Middle frontal gyrus (tissue), 1 donor: ENCODE data around the gene ARRDC3.
"Not testable (repeated sequence)": the region's sequence is repeated elsewhere in the genome, so short reads cannot be mapped to it uniquely, and the experiment has no call there.

ENCODE experiments used
- DNase-seq: peaks from one replicate; pipeline ENCODE4 v3.0.0-alpha.2; 2015; ENCODE audit warnings: low spot score; ENCODE audit errors: extremely low spot score

ARRDC3 gene

DNA sequence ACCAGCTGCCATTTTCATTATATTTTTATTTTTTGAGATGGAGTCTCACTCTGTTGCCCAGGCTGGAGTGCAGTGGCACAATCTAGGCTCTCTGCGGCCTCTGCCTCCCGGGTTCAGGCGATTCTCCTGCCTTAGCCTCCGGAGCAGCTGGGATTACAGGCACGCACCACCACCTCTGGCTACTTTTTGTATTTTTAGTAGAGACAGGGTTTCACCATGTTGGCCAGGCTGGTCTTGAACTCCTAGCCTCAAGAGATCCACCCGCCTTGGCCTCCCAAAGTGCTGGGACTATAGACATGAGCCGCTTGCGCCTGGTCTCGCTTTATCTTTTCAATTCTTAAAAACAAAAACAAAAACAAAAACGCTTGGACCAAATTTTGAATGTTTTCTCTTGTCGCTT is 2.5 kb upstream of the ARRDC3 start:
- DNase-seq = not testable (repeated sequence)

- DNase-seq = peak; percentile 78
These were observed 1.7 kb upstream of the ARRDC3 start for GRCh38 chr5:91384671-91385430.

- DNase-seq = no peak
These were observed 811 bp upstream of the ARRDC3 start for GRCh38 chr5:91383956-91384300.

DNA sequence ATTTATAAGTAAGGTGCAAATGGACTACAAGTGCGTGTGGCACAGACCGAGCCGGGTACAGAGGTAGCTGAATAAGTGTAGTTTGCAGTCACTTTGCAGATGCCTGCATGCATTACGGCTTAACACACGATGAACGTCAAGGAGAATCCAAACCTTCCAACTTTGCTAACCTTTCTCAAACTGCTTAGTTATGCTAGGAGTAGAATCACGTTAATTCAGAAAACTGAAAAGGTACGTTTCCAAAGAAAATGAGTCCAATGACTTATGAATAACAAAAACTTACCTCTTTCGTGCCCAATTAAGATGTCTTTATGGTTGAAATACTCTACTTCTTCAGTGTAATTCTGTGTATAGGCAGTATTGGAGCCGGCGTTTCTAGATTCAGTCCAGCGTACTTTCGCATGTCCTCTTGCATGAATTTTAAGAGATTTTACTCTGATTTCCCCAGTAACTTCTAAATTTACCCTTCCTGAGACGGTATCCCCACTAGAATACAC is 539 bp downstream of the ARRDC3 start:
- DNase-seq = no peak

DNA sequence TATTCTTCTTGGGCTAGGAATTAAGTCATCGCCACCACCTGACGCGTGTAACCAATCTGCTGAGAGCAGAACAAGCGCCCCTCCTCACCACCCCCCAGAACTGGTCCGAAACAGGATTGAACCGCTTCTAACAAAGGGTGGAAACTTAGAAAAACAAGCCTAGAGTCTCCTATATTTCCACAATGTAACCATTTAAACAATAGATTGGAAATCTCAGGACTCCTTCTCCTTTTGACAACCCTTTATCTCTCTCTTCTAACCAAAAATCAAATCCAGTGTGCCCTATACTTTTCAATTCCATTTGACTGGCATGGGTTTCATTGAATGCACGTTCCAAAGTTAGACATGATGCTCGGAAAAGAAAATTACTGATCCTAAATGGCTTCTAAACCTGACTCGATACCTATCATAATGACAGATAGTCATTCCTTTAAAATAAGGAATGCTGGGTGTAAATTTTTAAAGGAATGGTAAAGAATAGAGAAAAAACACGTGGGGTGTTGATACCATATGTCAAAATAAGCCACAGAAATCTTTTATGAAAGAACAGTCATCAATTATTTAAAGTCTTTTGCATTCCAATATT is 1.2 kb downstream of the ARRDC3 start:
- DNase-seq = peak; percentile 85

GRCh38 chr5:91381239-91381773 is 1.8 kb downstream of the ARRDC3 start:
- DNase-seq = no peak

DNA sequence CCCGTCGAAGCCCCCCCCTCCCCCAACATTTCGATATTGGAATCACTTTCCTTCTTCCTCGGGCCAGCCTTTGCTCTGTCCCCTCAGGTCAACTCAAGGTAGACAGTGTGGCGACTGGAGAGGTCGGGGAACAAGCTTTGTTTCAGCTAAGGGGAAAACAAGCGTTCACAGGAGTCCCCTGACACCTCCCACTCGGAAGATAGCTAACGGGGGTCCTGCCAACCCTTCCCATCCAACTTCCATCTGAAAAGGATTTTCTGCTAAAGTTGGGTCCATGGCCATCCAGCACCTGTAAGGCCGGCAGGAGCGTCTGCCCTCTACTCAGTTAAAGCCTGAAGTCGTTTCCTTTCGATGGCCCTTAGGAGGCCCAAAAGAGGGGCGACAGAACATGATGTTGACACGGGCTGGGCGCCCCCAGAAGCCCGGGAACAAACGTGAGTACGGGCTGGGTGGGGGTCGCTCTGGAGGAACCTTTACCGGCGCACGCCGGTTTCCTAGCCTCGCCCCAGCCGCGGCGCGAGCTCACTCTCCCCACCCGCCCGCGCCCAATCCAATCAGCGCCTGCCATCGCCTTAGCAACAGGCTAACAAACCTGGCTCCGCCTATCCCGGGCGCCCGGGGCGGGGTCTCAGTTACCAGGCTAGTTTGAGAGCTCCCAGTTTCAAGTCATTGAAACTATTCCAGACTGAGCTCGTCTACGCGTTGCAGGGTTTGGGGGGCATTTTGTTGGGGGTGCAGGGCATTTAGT is 2.5 kb downstream of the ARRDC3 start:
- peak; percentile 97 for DNase-seq

- DNase-seq = peak; percentile 85
These were observed 3.1 kb downstream of the ARRDC3 start for GRCh38 chr5:91379914-91380490.

- DNase-seq = no peak
These were observed 3.7 kb downstream of the ARRDC3 start for GRCh38 chr5:91379246-91379913.

- no peak for DNase-seq
These were observed 4.3 kb downstream of the ARRDC3 start for GRCh38 chr5:91378752-91379211.

GRCh38 chr5:91374893-91375520 is 8.1 kb downstream of the ARRDC3 start:
- no peak for DNase-seq

GRCh38 chr5:91373600-91373999 is 9.5 kb downstream of the ARRDC3 start:
- no peak for DNase-seq

- DNase-seq = no peak
These were observed 10.1 kb downstream of the ARRDC3 start for GRCh38 chr5:91373006-91373405.

DNA sequence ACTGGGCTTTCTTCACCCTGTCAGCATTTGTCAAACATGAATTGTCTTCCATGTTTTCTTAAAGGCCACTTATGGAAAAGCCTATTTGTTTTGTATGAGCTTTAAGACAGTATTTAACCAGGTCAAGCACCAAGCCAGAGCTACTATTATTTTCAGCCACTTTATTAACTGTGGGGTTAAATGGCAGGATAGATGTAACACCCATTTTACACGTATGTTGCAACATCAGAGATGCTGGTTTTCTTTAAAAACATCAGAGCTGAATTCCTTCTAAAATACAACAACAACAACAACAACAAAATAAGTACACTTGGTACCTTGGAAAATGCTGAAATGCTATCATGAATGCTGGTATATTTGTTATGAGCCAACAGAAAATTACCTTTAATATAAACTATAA is 13.6 kb downstream of the ARRDC3 start:
- no peak for DNase-seq

DNA sequence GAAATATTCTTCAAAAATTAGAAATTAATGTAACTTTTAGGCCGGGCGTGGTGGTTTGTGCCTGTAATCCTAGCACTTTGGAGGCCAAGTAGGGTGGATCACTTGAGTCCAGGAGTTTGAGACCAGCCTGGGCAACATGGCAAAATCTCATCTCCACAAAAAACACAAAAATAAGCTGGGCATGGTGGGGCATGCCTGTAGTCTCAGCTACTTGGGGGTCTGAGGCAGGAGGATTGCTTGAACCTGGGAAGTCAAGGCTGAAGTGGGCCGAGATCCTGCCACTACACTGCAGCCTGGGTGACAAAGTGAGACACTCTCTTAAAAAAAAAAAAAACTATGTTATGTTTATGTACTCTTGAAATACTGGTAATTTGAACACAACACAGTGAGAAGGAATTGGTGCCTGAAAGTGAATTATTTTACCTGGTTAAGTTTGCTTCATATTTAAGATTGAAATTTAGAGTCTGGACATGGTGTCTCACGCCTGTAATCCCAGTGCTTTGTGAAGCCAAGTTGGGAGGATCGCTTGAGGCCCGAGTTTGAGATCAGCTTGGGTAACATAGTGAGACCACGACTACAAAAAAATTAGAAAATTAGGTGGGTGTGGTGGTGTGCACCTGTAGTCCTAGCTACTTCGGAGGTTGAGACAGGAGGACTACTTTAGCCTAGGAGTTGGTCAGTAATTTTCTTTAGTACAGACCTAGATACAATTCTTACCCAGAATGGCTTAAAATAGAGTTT is 15.0 kb downstream of the ARRDC3 start:
- DNase-seq = no peak

GRCh38 chr5:91367344-91367743 is 15.8 kb downstream of the ARRDC3 start:
- DNase-seq = no peak

DNA sequence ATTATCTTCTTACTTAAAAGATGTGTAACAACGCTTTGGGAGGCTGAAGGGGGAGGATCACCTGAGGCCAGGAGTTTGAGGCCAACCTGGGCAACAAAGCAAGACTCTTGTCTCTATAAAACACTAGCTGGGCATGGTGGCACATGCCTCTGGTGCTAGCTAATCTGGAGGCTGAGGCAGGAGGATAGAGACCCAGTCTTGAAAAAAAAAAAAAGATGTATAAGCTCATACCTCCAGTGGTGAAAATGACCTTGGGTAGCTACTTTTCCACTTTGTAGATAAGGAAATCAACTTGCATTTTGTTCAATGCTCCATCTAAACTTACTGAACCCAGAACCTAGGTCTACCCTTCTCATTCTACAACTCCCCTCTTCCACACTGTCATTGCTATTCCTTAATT is 16.6 kb downstream of the ARRDC3 start:
- no peak for DNase-seq

- DNase-seq = no peak
These were observed 17.6 kb downstream of the ARRDC3 start for GRCh38 chr5:91365498-91365897.

DNA sequence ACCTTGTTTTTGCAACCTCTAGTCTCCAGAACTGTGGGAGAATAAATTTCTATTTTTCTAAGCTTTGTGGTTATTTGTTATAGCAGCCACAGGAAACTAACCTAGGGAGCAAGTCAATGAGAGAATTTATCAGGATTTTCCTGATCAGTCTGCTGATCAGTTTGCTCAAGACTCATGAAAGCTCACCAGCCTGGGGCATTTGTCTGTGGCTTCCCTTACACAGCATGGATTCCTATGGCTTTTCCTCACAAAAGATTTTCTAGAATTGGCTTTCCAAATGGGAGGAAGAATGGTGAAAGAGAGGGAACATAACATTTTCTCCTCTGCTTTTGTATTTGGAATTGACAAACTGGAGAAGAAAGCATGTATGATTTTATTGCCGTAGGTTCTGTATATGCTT is 20.2 kb downstream of the ARRDC3 start:
- no peak for DNase-seq

DNA sequence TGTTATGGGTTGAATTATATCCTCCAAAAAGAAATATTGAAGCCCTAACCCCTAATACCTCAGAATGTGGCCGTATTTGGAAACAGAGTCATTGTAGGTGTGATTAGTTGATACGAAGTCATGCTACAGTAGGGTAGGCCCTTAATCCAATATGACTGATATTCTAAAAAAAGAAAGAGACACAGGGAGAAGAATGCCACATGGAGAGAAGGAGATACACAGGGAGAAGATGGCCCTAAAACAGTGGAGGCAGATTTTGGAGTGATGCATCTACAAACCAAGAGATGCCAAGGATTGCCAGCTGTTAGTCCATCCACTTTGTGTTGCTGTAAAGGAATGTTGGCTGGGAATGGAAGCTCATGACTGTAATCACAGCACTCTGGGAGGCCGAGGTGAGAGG is 21.3 kb downstream of the ARRDC3 start:
- no peak for DNase-seq
